GM21737 (cell line): Measurements from ENCODE around the gene CD177.
"Not testable (repeated sequence)": the region's sequence is repeated elsewhere in the genome, so short reads cannot be mapped to it uniquely, and the experiment has no call there.

Source experiments
- ATAC-seq: cut with Tn5 transposase; IDR thresholded peaks from one replicate; pipeline ENCODE4 v1.9.1; 2021; ENCODE audit warnings: mild to moderate bottlenecking, moderate library complexity; ENCODE audit not compliant: unreplicated experiment

Gene CD177

DNA sequence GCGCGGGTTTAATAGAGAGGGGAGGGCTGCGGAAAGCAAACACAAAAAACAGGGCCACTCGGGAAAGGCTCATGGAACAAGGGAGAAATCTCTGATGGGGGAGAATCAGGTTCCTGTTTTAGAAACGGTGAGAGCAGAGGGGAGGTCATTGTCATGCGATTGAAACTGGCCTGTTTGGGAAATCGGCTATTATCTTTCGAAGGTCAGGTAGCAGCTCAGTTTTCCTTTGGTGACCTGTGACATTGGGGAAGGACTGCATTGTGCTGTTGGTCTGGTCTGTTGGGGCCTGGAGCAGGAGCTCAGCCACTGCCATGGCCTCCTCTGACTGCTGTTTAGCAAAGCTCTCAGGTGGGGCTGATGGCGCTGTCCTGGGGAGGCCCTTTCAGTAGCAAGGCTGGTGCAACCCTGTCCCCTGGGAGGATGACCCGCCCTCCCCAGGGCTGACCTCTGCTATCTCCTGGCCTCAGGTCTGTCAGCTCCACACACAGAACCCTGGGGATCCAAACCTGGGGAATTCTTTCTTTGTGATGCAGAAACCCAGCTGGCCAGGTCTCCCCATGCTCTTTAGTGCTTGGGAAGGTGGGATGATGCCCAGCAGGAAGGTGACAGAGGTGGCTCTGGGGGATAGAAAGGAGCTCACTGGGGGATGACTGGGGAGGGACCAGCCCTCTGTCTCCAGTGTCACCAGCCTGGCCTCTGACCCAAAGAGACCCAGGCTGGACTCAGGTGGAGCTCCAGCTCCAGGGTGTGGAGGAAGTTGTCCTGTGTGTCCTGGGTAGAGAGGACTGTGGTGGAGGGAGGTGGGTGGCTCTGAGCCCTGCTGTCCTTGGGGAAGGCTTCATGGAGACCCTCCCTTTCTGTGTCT, 21.2 kb upstream of the CD177 start:
- ATAC-seq = no peak

- not testable (repeated sequence) for ATAC-seq
Measured at GRCh38 chr19:43336508-43336907, 17.0 kb upstream of the CD177 start.

DNA sequence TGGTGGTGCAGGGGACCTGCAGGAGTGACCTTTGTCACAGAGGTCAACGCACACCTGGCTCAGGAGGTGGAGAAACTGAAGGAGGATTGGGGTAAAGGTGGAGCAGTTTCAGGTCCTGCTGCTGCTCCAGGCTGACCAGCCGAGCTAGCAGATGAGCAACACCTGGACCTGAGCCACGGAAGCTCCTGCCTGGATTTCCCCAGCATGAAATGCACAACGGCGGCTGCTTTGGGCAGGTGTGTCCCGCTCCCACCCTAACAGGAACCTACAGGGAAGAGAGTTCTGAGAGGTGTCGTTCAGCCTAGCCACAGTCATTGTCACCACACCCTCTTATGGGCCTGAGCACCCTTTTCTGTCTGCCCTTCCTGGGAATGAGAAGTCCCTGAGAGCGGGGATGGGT, 15.7 kb upstream of the CD177 start:
- ATAC-seq = no peak

- no peak for ATAC-seq
Measured at GRCh38 chr19:43338530-43338929, 15.0 kb upstream of the CD177 start.

- ATAC-seq = not testable (repeated sequence)
Measured at GRCh38 chr19:43339243-43339930, 14.1 kb upstream of the CD177 start.

DNA sequence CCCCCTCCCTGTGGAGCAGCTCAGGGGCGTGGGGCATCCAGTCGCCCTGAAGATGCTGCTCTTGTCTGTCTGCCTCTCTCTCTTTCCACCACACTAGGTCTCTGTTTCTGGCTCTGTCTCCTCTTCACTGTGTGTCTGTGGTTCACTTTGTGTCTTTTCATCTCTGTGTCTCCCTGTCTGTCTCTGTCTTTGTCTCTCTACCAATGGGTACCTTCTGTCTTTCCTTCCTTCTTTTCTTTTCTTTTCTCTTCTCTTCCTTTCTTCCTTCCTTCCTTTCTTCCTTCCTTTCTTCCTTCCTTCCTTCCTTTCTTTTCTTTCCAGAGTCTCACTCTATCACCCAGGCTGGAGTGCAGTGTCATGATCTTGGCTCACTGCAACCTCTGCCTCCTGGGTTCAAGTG, 13.4 kb upstream of the CD177 start:
- ATAC-seq = not testable (repeated sequence)

DNA sequence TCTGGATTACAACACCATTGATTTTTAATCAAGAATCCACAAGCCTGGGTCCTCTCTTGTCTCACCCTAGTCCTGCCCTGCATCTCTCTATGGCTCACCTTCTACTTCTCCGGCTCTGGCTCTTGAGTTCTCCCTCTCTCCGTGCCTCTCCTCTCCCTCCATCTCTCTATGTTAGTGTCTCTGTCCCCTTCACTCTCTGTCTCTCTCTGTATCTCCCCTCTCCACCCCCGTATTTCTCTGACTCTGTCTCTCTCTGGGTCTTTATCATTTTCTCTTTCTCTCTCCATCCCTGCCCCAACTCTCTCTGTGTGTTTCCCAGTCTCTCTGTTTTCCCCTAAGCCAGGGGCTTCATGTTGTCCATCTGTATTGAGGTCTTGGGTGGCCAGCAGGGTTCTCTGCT, 12.4 kb upstream of the CD177 start:
- not testable (repeated sequence) for ATAC-seq

DNA sequence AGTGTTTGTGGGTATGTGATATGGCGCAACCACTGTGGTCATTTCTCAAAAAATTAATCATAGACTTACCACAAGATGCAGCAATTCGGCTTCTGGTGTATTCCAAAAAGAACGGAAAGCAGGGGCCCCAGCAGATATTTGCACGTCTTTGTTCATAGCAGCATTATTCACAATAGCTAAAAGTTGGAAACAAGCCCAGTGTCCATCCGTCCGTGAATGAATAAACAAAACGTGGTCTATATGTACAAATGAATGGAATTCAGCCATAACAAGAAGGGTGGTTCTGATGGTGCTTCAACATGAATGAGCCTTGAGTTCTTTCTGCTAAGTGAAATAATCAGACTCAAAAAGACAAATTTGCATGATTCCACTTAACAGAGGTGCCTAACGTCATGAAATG, 11.4 kb upstream of the CD177 start:
- ATAC-seq = not testable (repeated sequence)

GRCh38 chr19:43344347-43344925, 9.1 kb upstream of the CD177 start:
- not testable (repeated sequence) for ATAC-seq

DNA sequence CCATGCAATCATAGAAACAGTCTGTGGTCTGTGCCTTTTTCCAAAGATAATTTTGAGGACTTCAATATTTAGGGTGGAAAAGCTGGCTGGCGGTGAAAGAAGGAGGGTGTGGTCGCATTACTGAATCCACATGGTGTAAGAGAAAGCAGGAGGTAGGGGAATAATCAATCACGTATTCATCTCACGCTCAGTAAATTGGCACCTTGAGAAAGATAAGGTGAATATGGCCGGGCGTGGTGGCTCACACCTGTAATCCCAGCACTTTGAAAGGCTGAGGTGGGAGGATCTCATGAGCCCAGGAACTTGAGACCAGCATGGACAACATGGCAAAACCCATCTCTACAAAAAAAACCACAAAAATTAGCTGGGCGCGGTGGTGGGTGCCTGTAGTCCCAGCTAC, 3.7 kb upstream of the CD177 start:
- not testable (repeated sequence) for ATAC-seq

DNA sequence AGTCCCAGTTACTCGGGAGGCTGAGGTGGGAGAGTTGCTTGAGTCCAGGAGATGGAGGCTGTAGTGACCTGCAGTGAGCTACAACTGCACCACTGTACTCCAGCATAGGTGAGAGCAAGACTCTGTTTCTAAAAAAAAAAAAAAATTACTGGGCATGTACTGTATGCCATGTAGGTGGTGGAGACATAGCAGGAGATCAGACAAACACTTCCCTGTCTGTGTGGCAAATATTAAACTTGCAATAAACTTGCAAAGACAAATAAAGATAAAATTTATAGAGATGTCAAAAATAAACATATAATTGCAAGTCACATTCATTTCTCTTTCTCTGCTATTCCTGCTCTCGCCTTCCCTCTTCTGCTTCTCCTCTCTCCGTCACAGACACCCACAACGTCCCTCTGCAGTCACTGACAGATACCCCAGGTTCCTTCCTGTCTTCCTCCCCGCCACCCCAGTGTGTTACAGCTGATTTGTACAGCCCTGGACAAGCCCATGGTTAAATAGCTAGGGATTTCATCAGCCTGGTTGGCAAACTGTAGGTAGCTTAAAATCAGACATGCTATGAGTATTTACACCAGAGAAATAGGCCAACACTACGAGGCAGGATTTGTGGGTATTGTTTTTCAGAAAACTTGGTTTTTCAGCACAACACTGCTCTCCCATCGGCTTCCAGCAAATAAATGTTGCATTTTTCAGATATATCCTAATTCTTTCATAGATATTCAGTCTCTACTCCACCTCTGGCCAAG, 1.3 kb upstream of the CD177 start:
- ATAC-seq = no peak

GRCh38 chr19:43354305-43354627, 780 bp downstream of the CD177 start:
- ATAC-seq = no peak

- not testable (repeated sequence) for ATAC-seq
Measured at GRCh38 chr19:43356749-43357148, 3.3 kb downstream of the CD177 start.

GRCh38 chr19:43362179-43362578, 8.7 kb downstream of the CD177 start:
- no peak for ATAC-seq

GRCh38 chr19:43362745-43363144, 9.3 kb downstream of the CD177 start:
- no peak for ATAC-seq

- ATAC-seq = not testable (repeated sequence)
Measured at GRCh38 chr19:43365677-43366076, 12.2 kb downstream of the CD177 start.

DNA sequence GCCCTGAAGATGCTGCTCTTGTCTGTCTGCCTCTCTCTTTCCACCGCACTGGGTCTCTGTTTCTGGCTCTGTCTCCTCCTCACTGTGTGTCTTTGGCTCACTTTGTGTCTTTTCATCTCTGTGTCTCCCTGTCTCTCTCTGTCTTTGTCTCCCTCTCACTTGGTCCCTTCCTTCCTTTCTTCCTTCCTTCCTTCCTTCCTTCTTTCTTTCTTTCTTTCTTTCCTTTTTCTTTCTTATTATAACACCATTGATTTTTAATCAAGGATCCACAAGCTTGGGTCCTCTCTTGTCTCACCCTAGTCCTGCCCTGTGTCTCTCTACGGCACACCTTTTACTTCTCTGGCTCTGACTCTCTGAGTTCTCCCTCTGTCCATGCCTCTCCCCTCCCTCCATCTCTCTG, 14.3 kb downstream of the CD177 start:
- no peak for ATAC-seq

GRCh38 chr19:43368897-43369296, 15.4 kb downstream of the CD177 start:
- ATAC-seq = not testable (repeated sequence)

GRCh38 chr19:43371909-43372308, 18.4 kb downstream of the CD177 start:
- ATAC-seq = no peak

DNA sequence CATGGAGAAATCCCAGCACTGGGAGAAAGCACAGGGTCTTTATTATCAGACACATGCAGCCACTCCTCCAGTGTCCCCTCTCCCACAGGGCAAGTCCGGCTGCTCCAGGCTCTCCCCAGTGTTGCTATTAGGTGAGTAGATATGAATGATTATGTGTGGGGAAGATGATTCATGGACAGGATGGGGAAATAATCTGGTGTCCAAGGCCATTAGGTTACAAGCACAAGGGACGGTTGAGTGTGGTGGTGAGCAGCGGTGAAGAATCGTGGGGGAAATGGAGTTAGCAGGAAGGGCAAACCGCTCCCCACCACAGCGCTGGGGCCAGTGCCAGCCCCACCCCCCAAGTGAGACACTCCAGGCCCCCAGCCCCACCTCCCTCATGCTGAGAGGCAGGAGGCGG, 19.0 kb downstream of the CD177 start:
- no peak for ATAC-seq

DNA sequence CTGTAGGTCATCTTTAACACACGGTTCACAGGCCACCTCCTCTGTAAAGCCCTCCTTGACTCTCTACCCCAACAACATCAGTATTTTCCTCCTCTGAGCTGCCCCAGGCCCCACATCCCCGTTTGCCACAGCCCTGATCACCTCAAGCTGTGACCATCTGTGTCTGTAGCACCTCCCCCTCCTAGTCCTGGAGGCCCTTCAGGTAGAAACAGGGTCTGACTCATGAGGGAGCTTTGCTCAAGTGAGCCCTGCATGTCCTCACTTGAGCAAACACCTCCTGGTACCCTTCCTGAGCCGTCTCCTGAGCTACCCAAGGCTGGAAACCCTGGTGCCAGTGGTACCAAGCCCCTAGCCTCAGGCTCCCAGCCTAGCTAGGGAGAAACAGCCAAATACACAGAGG, 24.1 kb downstream of the CD177 start:
- not testable (repeated sequence) for ATAC-seq
